Erythroblast (primary cell): Measurements from ENCODE around the gene PDS5B.

Source experiments
- GATA1 ChIP-seq: IDR thresholded peaks from 2 replicates; pipeline ENCODE4 v1.6.1; 2011; ENCODE audit warnings: low read depth, mild to moderate bottlenecking, control low read depth, low read length, moderate library complexity
- POLR2A ChIP-seq: IDR thresholded peaks from 2 replicates; pipeline ENCODE4 v1.6.1; 2011; ENCODE audit warnings: mild to moderate bottlenecking, low read length

DNA sequence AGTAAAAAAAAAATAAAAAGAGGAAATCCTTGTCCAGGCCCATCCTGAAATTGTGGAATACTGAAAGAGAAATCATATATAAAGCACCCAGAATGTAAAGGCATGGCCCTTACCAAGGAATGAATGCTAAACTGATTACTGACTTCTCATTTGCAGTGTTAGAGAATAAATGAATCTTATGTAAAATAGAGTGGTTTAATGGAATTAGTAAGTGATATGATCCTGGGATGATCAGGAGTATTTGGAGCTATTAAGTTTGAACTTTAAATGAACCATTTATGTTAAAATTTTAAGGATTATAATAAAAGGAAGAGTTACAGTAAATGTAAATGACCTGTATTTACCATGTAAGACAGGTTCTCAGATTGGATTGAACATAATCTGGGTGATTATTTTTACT is 75.4 kb downstream of the PDS5B start:
- TF ChIP-seq POLR2A (no peak), GATA1 (no peak)
